ENCODE measurements around the gene SUGCT. TPM values are rescaled to one million over a fixed set of nuclear protein-coding genes. Genes with fewer than 3 reads are reported as not detected.

The SUGCT gene
- total RNA-seq, 1 donor from 2014 or later: 9.8 TPM

DNA sequence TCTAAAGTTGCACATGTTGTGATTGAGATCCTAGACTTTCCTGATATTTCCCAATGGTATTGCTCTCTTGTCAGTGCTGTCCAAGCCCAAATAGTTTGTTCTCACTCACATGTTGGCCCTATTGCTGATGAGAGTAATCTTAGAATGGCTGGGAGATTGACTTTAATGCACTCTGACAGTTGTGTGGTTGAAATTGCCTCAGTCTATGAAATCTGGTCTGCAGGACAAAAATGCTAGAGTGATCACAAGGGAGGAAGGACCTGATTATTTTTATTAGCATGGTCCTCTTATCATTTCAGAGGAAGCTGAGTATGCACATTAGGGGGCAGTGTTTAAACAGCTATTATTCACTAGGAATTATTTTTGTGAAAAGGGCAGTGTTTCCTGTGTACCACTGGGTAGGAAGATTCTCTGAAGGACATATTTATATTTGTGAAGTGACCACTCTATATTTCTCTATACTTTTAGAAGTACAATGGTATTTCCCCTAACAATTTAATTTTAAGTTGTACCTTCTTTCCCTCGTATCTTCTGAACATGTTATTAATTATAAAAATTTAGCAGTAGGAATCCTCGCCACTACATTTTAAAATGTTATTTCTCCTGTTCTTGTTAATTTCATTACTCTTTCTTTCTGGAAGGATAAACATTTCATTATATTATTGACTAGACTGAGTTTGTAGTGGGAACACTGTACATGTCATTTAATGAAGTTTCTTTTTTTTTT is 64.4 kb downstream of the SUGCT start:
- H3K4me3 Mint-ChIP-seq: no peak overlapping the region
- DNase-seq (ENCODE audit: low spot score in 2 of 2, unreplicated experiment in 2 of 2): no peak
- TF ChIP-seq, protein P1, sequence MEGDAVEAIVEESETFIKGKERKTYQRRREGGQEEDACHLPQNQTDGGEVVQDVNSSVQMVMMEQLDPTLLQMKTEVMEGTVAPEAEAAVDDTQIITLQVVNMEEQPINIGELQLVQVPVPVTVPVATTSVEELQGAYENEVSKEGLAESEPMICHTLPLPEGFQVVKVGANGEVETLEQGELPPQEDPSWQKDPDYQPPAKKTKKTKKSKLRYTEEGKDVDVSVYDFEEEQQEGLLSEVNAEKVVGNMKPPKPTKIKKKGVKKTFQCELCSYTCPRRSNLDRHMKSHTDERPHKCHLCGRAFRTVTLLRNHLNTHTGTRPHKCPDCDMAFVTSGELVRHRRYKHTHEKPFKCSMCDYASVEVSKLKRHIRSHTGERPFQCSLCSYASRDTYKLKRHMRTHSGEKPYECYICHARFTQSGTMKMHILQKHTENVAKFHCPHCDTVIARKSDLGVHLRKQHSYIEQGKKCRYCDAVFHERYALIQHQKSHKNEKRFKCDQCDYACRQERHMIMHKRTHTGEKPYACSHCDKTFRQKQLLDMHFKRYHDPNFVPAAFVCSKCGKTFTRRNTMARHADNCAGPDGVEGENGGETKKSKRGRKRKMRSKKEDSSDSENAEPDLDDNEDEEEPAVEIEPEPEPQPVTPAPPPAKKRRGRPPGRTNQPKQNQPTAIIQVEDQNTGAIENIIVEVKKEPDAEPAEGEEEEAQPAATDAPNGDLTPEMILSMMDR (IDR thresholded peaks at IDR 0.05; ENCODE audit: unreplicated experiment): no peak
- H3K27me3 Mint-ChIP-seq (ENCODE audit: low read depth): no peaks in the 10 kb centered on the region
- peaks cover 15% of the 10 kb centered on the region for H3K4me1 Mint-ChIP-seq
- no peak overlapping the region for H3K27ac Mint-ChIP-seq
- no peaks in the 10 kb centered on the region for H3K36me3 Mint-ChIP-seq
- H3K9me3 Mint-ChIP-seq: no peaks in the 10 kb centered on the region

DNA sequence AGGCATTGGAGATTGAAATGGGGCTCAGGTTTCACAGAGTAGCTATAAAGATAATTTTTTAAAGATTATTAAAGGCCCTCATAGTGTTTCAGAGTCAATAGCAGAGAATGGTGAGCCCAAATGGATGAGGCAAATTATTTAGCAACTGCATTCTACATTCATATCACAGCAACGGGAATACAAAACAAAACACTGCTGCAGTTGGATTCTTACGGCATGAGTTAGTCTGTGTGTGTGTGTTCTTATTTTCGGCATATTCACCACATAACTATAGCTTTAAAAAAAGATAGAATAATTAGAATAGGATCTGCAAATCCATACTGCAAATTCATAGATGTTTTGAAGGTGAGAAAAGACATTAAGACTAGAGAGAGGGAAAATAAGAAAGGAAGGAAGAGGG is 66.0 kb downstream of the SUGCT start:
- Mint-ChIP-seq H3K36me3 (no peaks in the 10 kb centered on the region), H3K27me3 (ENCODE audit: low read depth) (no peaks in the 10 kb centered on the region), H3K9me3 (no peaks in the 10 kb centered on the region), H3K4me3 (no peak overlapping the region), H3K27ac (no peak overlapping the region), H3K4me1 (peaks cover 18% of the 10 kb centered on the region)
- no peak for DNase-seq (ENCODE audit: low spot score in 2 of 2, unreplicated experiment in 2 of 2)
- TF ChIP-seq, protein P1 (IDR thresholded peaks at IDR 0.05; ENCODE audit: unreplicated experiment): no peak

DNA sequence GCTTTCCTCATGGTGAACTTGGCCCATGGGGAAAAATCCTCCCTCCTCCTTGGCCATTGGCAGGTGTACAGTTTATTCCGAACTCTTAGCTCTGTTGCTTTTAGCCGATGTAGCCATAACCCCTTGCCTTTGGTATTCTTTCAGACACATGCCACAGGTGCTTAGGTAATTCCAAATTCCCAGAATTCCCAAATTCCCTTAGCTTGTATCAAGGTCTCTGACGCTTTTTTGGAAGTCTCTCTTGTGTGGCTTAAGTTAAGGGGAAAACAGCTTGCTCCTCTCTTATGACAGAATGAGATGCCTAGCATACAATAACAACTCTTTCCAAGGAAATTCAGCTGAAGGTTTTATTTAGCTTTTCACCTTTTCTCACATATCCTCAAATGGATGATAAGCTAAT is 68.0 kb downstream of the SUGCT start:
- H3K4me1 Mint-ChIP-seq: peaks cover 21% of the 10 kb centered on the region
- no peak overlapping the region for H3K27ac Mint-ChIP-seq
- H3K9me3 Mint-ChIP-seq: peaks cover 3% of the 10 kb centered on the region
- DNase-seq (ENCODE audit: low spot score in 2 of 2, unreplicated experiment in 2 of 2): no peak
- H3K36me3 Mint-ChIP-seq: no peaks in the 10 kb centered on the region
- H3K4me3 Mint-ChIP-seq: no peak overlapping the region
- TF ChIP-seq, protein P1 (IDR thresholded peaks at IDR 0.05; ENCODE audit: unreplicated experiment): no peak
- H3K27me3 Mint-ChIP-seq (ENCODE audit: low read depth): no peaks in the 10 kb centered on the region

DNA sequence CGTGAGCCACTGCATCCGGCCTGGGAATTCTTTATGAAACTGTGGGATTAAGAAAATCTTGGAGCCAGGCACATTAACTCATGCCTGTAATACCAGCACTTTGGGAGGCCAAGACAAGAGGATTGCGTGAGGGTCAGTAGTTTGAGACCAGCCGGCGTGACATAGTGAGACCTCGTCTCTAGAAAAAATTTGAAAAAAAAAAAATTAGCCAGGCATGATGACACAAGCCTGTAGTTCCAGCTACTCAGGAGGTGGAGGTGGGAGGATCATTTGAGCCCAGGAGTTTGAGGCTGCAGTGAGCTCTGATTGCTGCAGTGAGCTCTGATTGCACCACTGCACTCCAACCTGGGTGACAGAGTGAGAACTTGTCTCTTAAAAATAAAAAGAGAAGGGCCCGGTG is 69.8 kb downstream of the SUGCT start:
- Mint-ChIP-seq H3K4me3 (no peak overlapping the region), H3K4me1 (peaks cover 17% of the 10 kb centered on the region), H3K27ac (no peak overlapping the region), H3K27me3 (ENCODE audit: low read depth) (no peaks in the 10 kb centered on the region), H3K9me3 (peaks cover 3% of the 10 kb centered on the region), H3K36me3 (peaks cover 2% of the 10 kb centered on the region)
- DNase-seq (ENCODE audit: low spot score in 2 of 2, unreplicated experiment in 2 of 2): no peak
- TF ChIP-seq, protein P1 (IDR thresholded peaks at IDR 0.05; ENCODE audit: unreplicated experiment): no peak

- DNase-seq (ENCODE audit: low spot score in 2 of 2, unreplicated experiment in 2 of 2): no peak
- Mint-ChIP-seq H3K36me3 (peaks cover 2% of the 10 kb centered on the region), H3K4me3 (no peak overlapping the region), H3K27me3 (ENCODE audit: low read depth) (no peaks in the 10 kb centered on the region), H3K4me1 (peaks cover 12% of the 10 kb centered on the region), H3K27ac (peak overlapping the region; percentile 3), H3K9me3 (peaks cover 3% of the 10 kb centered on the region)
- TF ChIP-seq, protein P1 (IDR thresholded peaks at IDR 0.05; ENCODE audit: unreplicated experiment): no peak
These were observed 71.2 kb downstream of the SUGCT start for GRCh38 chr7:40205992-40206391.

All from mesothelial cell of epicardium (in vitro differentiated cells).